H1 (cell line): ENCODE data around the gene ZNF705A. TPM values are rescaled to one million over a fixed set of nuclear protein-coding genes. Genes with fewer than 3 reads are reported as not detected.
"Not testable (repeated sequence)": the region's sequence is repeated elsewhere in the genome, so short reads cannot be mapped to it uniquely, and the experiment has no call there.

ENCODE experiments used
- CTCF ChIA-PET: fragments of 300-600 bp; sonication (Branson Sonifier 250); formaldehyde crosslinking; loops from one replicate; lab custom pipeline; 2021; ENCODE audit not compliant: partially characterized antibody; lab: Charles Lee
- POLR2A ChIA-PET: fragments of 300-600 bp; sonication (Branson Sonifier 250); formaldehyde crosslinking; loops from one replicate; lab custom pipeline; 2021; ENCODE audit warnings: inconsistent platforms; ENCODE audit not compliant: partially characterized antibody; lab: Charles Lee
- DNase-seq, 2 experiments: peaks; one replicate each; pipeline versions ENCODE4 v3.0.0 to v3.0.0-alpha.2; 2010 to 2022; ENCODE audit warnings: low spot score in 2 of 2, low read depth in 1 of 2, mixed read lengths in 1 of 2
- FAIRE-seq: peaks from 2 replicates; lab custom pipeline; 2011; peaks lifted over from hg19 to GRCh38; lab: Jason Lieb, UNC
- H2AFZ ChIP-seq: 2 replicates; pipeline ENCODE4 v1.8.1; 2012; ENCODE audit warnings: low read length, inconsistent platforms
- H2AK5ac ChIP-seq: 2 replicates; pipeline ENCODE4 v1.6.1; 2013; ENCODE audit warnings: low read depth, low read length
- H2BK120ac ChIP-seq: replicated peaks from 2 replicates; pipeline ENCODE3; 2013; ENCODE audit warnings: low read depth, low read length, inconsistent platforms
- H2BK12ac ChIP-seq: 2 replicates; pipeline ENCODE4 v1.6.1; 2013; ENCODE audit warnings: low read depth, low read length
- H2BK15ac ChIP-seq: 2 replicates; pipeline ENCODE4 v1.6.1; 2013; ENCODE audit warnings: low read length
- H2BK20ac ChIP-seq: 2 replicates; pipeline ENCODE4 v1.6.1; 2013; ENCODE audit warnings: low read length
- H2BK5ac ChIP-seq: 2 replicates; pipeline ENCODE4 v1.6.1; 2013; ENCODE audit warnings: low read depth, low read length
- H3K14ac ChIP-seq: 2 replicates; pipeline ENCODE4 v1.6.1; 2013; ENCODE audit warnings: inconsistent platforms; ENCODE audit not compliant: insufficient read length
- H3K18ac ChIP-seq: 2 replicates; pipeline ENCODE4 v1.6.1; 2013; ENCODE audit warnings: low read length; ENCODE audit errors: extremely low read depth
- H3K23ac ChIP-seq: 2 replicates; pipeline ENCODE4 v1.6.1; 2013; ENCODE audit warnings: inconsistent platforms; ENCODE audit not compliant: insufficient read length
- H3K23me2 ChIP-seq: 2 replicates; pipeline ENCODE4 v1.6.1; 2013; ENCODE audit warnings: low read depth, low read length
- H3K27ac ChIP-seq: 2 replicates; pipeline ENCODE4 v1.6.1; 2011; ENCODE audit warnings: low read depth, low read length, inconsistent platforms
- H3K27me3 ChIP-seq, 4 experiments: replicated peaks in 1 of 4; 1 replicate in 1 of 4; 2 replicates in 3 of 4; pipeline versions ENCODE4 v1.6.1 to v1.8.1; 2011 to 2013; ENCODE audit warnings: low read length in 3 of 4, mild to moderate bottlenecking in 3 of 4, inconsistent platforms in 2 of 4, mixed read lengths in 2 of 4, moderate library complexity in 1 of 4; ENCODE audit not compliant: control insufficient read depth in 3 of 4, insufficient read depth in 3 of 4; ENCODE audit errors: extremely low read depth in 1 of 4
- H3K36me3 ChIP-seq, 4 experiments: 2 replicates each; pipeline versions ENCODE4 v1.6.1 to v1.8.1; 2011 to 2013; ENCODE audit warnings: mild to moderate bottlenecking in 4 of 4, low read length in 3 of 4, moderate library complexity in 2 of 4, control low read depth in 1 of 4, inconsistent platforms in 1 of 4; ENCODE audit not compliant: insufficient read depth in 4 of 4, control insufficient read depth in 2 of 4
- H3K4ac ChIP-seq: replicated peaks from 2 replicates; pipeline ENCODE3; 2013; ENCODE audit warnings: low read length, low read depth, mixed read lengths, inconsistent platforms; ENCODE audit not compliant: insufficient read length
- H3K4me1 ChIP-seq, 4 experiments: replicated peaks in 1 of 4; 1 replicate in 1 of 4; 2 replicates in 3 of 4; pipeline versions ENCODE4 v1.6.1 to v1.8.1; 2011 to 2013; ENCODE audit warnings: low read length in 3 of 4, inconsistent platforms in 2 of 4, mixed read lengths in 1 of 4; ENCODE audit not compliant: insufficient read depth in 4 of 4, control insufficient read depth in 3 of 4
- H3K4me2 ChIP-seq, 2 experiments: 2 replicates each; pipeline versions ENCODE4 v1.6.1 to v1.8.1; 2011 to 2013; ENCODE audit warnings: low read depth in 2 of 2, low read length in 2 of 2, control low read depth in 1 of 2, inconsistent platforms in 1 of 2, mild to moderate bottlenecking in 1 of 2; ENCODE audit not compliant: insufficient read depth in 1 of 2
- H3K4me3 ChIP-seq, 4 experiments: fragments of 200-600, 300-600 bp in 1 of 4; sonication (generic), shearing (Covaris generic), sonication (Bioruptor Twin) in 1 of 4; 2 replicates each; pipeline versions ENCODE4 v1.5.1 to v1.8.1; 2011 to 2016; ENCODE audit warnings: low read length in 4 of 4, low read depth in 3 of 4, control low read depth in 2 of 4, inconsistent platforms in 2 of 4, mild to moderate bottlenecking in 2 of 4, mixed read lengths in 1 of 4, moderate library complexity in 1 of 4; ENCODE audit not compliant: insufficient read depth in 2 of 4; ENCODE audit errors: extremely low read depth in 1 of 4
- H3K56ac ChIP-seq: replicated peaks from 2 replicates; pipeline ENCODE3; 2013; ENCODE audit warnings: low read depth, mild to moderate bottlenecking, mixed read lengths, low read length, inconsistent platforms; ENCODE audit not compliant: insufficient read length
- H3K79me1 ChIP-seq: 2 replicates; pipeline ENCODE4 v1.6.1; 2013; ENCODE audit warnings: low read depth, low read length, control low read depth
- H3K79me2 ChIP-seq, 2 experiments: 2 replicates each; pipeline versions ENCODE4 v1.6.1 to v1.8.1; 2012 to 2013; ENCODE audit warnings: low read length in 2 of 2, mild to moderate bottlenecking in 2 of 2, inconsistent platforms in 1 of 2; ENCODE audit not compliant: insufficient read depth in 2 of 2, control insufficient read depth in 1 of 2
- H3K9ac ChIP-seq, 4 experiments: replicated peaks in 1 of 4; 1 replicate in 1 of 4; 2 replicates in 3 of 4; pipeline versions ENCODE4 v1.6.1 to v1.8.1; 2011 to 2013; ENCODE audit warnings: low read depth in 3 of 4, low read length in 3 of 4, control low read depth in 2 of 4, mild to moderate bottlenecking in 2 of 4, moderate library complexity in 2 of 4, inconsistent platforms in 1 of 4; ENCODE audit errors: extremely low read depth in 1 of 4
- H3K9me3 ChIP-seq, 2 experiments: 2 replicates each; pipeline versions ENCODE4 v1.6.1 to v1.8.1; 2012 to 2013; ENCODE audit warnings: mild to moderate bottlenecking in 2 of 2, moderate library complexity in 2 of 2, control low read depth in 1 of 2, inconsistent platforms in 1 of 2, low read depth in 1 of 2, low read length in 1 of 2, mixed read lengths in 1 of 2; ENCODE audit not compliant: insufficient read depth in 2 of 2
- H4K20me1 ChIP-seq, 2 experiments: replicated peaks in 1 of 2; 2 replicates each; pipeline versions ENCODE3 to v1.8.1; 2011 to 2013; ENCODE audit warnings: inconsistent platforms in 2 of 2, low read length in 2 of 2, mild to moderate bottlenecking in 1 of 2; ENCODE audit not compliant: insufficient read depth in 2 of 2, control insufficient read depth in 1 of 2
- H4K5ac ChIP-seq: 2 replicates; pipeline ENCODE4 v1.6.1; 2013; ENCODE audit warnings: low read length, low read depth, mixed read lengths, inconsistent platforms; ENCODE audit not compliant: insufficient read length
- H4K8ac ChIP-seq: 2 replicates; pipeline ENCODE4 v1.8.0; 2013; ENCODE audit warnings: mild to moderate bottlenecking, moderate library complexity, low read length, inconsistent platforms; ENCODE audit not compliant: insufficient read depth; ENCODE audit errors: extremely low read depth
- H4K91ac ChIP-seq: replicated peaks from 2 replicates; pipeline ENCODE3; 2013; ENCODE audit warnings: low read length, mixed read lengths, inconsistent platforms; ENCODE audit not compliant: insufficient read length
- WGBS, 2 experiments: shearing (Covaris generic) in 1 of 2; methylation state at CpG; one replicate each; pipeline versions ENCODE4 v1.1.6 to v1.1.7; 2013 to 2015; ENCODE audit warnings: low lambda C conversion rate in 2 of 2, mixed read lengths in 2 of 2, inconsistent platforms in 1 of 2, low coverage in 1 of 2, missing lambda C conversion rate in 1 of 2; ENCODE audit not compliant: insufficient replicate concordance in 2 of 2, insufficient coverage in 1 of 2, insufficient read length in 1 of 2; ENCODE audit errors: extremely low coverage in 1 of 2, missing lambda C conversion rate in 1 of 2; 5-methylcytosine and 5-hydroxymethylcytosine counted together
- polyA plus RNA-seq, 7 experiments: library from polyadenylated mRNA; depleted of rRNA in 3 of 7; stranded (reverse) in 5 of 7; unstranded in 2 of 7; fragments of >200 nt in 5 of 7; fragments of 200-250 nt in 2 of 7; gene quantifications; 1 replicate in 5 of 7; 2 replicates in 1 of 7; 4 replicates in 1 of 7; pipeline versions ENCODE4 v1.2.1 to v1.2.3, GENCODE V29; 2011 to 2013; ENCODE audit warnings: missing spikeins in 2 of 7, mixed read lengths in 2 of 7
- total RNA-seq: library from RNA; stranded (reverse); fragmentation: NEBNext Ultra II Directional; extraction: Animal tissue kit (Norgen Biotek cat#: 25700); gene quantifications from 2 replicates; pipeline ENCODE4 v1.2.1, GENCODE V29; 2021

ZNF705A gene
- total and polyA plus RNA-seq, 2 of the 8 experiments (the other 6 are each of a cell fraction or from before 2014, with no cell fraction given): not detected

GRCh38 chr12:8183346-8183745, 26.5 kb downstream of the ZNF705A start:
- H3K36me3 ChIP-seq, H2BK5ac ChIP-seq, H3K27me3 ChIP-seq, FAIRE-seq, H3K79me2 ChIP-seq, CTCF ChIA-PET, H4K20me1 ChIP-seq, H2AK5ac ChIP-seq, H3K56ac ChIP-seq, H2BK12ac ChIP-seq, H4K91ac ChIP-seq, POLR2A ChIA-PET, H3K23me2 ChIP-seq, H3K9me3 ChIP-seq, H3K4me3 ChIP-seq, H3K23ac ChIP-seq, H3K4ac ChIP-seq, H3K4me2 ChIP-seq, H2BK20ac ChIP-seq, H4K5ac ChIP-seq, H3K79me1 ChIP-seq, H3K14ac ChIP-seq, H3K18ac ChIP-seq, H3K27ac ChIP-seq, H3K9ac ChIP-seq, H4K8ac ChIP-seq, H2AFZ ChIP-seq, H2BK15ac ChIP-seq, H2BK120ac ChIP-seq, H3K4me1 ChIP-seq, DNase-seq: not testable (repeated sequence)
- WGBS, 2 experiments: 98% methylated on average over 22 of the region's 23 CpGs; no CpG with 5 or more reads in 1 of the 2 experiments

GRCh38 chr12:8184206-8184605, 27.4 kb downstream of the ZNF705A start:
- POLR2A ChIA-PET: not testable (repeated sequence)
- no CpG with 5 or more reads among the region's 28 CpGs for WGBS, 2 experiments

More at GRCh38 chr12:8184206-8184605, 27.4 kb downstream of the ZNF705A start:
- H3K36me3 ChIP-seq, H4K20me1 ChIP-seq, H2BK15ac ChIP-seq, H4K91ac ChIP-seq, H3K27me3 ChIP-seq, H3K14ac ChIP-seq, H3K18ac ChIP-seq, H3K4me2 ChIP-seq, H3K4me1 ChIP-seq, H2AFZ ChIP-seq, H3K4me3 ChIP-seq, H2BK120ac ChIP-seq, H4K8ac ChIP-seq, FAIRE-seq, H3K9me3 ChIP-seq, H2BK20ac ChIP-seq, H2BK12ac ChIP-seq, H3K27ac ChIP-seq, H3K79me2 ChIP-seq, H3K23ac ChIP-seq, H3K23me2 ChIP-seq, H2BK5ac ChIP-seq, DNase-seq, H3K56ac ChIP-seq, H3K9ac ChIP-seq, H4K5ac ChIP-seq, H3K4ac ChIP-seq, H2AK5ac ChIP-seq, CTCF ChIA-PET, H3K79me1 ChIP-seq: not testable (repeated sequence)
